GM11168 (cell line): ENCODE results near the gene CD34.

Experiments
- in situ Hi-C: fragments of 300-500 bp; cut with MboI; formaldehyde crosslinking; loops from one replicate; pipeline ENCODE4 v1.12.0; 2022; ENCODE audit warnings: low sequenced_read_pairs; ENCODE audit not compliant: unreplicated experiment

CD34 gene

DNA sequence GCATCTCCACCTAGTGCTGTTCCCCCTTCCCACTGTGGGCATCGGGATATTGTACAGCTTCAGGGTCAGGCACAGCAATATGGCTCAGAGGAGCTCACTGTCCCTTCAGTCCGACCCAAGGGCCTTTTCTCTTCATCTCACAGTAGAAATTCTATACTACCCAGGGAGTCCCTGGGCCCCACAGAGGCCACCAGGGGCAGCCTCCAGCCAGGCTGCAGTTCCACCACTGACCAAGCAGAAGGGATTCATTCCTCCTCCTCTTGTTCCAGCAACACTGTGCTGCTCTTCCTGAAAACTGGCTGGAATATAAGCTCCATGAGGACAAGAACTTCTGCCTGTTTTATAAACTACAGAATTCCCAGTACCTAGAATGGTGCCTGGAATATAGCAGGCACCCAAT, 70.5 kb downstream of the CD34 start:
- in situ Hi-C loops, result no loop called here

DNA sequence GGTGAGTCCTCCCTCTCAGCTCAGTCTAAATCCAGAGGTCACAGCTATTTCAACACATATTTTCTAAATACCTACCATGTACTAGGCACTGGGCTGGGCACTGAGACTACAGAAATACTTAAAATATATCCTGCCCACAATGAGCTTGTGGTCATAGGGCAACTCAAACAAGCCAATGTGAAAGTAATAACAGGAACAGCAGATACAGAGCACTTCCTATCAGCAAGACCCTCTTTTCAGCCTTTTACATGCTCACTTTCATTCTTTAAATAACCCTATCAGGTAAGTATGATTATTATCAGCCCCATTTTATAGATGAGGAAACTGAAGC, 71.9 kb downstream of the CD34 start:
- in situ Hi-C loops, result no loop called here

- in situ Hi-C loops, result no loop called here
Measured at GRCh38 chr1:207838156-207839082, 72.5 kb downstream of the CD34 start.

DNA sequence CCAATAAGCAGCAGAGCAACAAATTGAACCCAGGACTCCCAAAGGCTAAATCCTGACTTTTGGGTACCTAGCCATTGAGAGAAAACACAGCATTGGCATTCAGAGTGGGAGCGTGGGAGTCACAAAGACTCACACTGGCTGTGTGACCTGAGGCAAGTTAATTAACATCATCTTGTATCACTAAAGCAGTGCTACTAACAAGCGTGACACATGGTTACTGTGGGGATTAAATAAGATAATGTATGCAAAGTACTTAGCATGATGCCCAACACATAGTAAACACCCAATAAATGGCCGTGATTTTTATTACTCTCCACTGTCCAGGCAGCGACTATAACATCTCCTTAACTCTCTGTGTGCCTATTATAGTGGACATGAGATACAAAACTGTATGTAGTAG, 73.3 kb downstream of the CD34 start:
- in situ Hi-C loops, result no loop called here

- in situ Hi-C loops, result no loop called here
Measured at GRCh38 chr1:207836591-207837347, 74.2 kb downstream of the CD34 start.

DNA sequence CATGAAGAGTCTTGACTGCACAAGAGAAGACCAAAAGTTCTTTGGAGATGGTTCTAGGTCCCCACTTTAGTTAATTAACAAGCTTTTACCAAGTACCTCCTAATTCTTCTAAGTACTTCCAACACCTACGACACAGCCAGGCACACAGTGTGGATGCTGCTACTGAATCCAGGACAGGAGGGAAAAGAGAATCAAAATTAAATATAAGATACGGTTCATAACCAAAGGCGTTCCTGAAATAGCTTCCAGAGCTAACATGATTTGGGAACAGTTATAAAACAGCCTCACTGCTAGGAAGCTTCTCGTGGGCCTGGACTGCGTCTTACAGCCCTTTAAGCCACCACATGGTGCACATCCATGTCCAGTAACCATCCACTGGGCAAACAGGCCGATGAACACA, 75.0 kb downstream of the CD34 start:
- in situ Hi-C loops, result no loop called here

DNA sequence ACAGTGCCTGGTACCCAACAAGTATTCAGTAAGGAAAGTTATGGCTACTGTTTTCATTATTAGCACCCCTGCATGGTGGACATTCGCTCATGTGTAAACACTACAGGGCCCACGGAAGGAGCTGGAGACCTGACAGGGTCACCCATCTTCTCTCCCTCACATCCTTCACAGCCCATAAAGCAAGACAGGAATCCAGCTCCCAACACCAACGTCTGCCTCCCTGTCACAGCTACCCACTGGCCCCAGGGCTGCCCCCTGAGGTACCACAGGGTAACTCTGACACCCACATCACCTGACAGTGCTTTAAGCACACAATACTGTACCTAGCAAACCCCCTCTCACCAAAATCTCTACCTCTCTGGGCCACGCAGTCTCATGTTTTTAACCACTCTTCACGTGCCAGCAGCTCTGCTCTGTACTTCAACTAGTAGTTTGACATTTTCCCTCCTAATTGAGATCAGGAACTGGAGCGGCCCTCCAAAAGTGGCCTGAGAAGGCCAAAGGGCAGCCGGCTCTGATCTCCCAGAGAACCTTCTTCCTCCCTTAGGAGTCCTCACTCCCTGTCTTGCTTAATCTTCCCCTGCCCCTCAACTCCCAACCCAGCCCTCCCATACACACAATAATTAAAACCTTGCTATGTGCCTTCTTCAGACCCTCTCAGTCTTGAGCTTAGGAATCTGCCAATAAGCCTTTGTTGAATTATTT, 76.8 kb downstream of the CD34 start:
- in situ Hi-C loops, result no loop called here

DNA sequence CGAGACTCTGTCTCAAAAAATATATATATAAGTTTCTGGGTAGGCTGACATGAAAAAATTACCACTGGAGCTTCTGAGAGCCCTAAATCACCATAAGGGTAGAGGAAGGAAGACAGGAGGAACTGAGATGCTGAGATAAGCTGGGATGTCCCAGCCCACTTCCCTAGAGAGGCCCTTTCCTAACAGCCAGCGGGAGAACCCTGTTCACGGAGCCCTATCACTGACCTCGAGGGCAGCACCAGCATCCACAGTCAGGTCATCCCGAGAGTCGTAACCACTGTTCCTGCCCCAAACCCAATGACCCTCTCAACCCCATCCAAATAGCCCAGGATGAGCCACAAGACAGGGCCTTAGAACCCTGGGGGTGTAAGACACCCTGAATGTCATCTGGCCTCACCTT, 77.5 kb downstream of the CD34 start:
- in situ Hi-C loops, result no loop called here

DNA sequence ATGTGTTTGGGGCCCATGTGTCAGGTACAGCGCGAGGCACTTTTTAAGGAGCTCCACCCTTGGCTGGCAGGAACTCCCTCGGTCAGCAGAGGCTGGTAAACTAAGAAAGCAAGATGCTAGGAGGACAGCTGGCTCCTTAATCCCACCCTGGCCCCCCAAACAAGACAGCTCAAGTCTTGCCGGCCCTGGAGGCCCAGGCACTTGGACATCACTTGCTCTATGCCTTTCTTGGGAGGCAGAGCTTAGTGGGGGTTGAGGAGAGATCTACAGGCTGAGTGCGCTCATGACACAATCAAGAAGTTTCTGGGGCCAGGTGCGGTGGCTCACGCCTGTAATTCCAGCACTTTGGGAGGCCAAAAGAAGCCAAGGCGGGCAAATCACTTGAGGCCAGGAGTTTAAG, 78.1 kb downstream of the CD34 start:
- in situ Hi-C loops, result no loop called here

DNA sequence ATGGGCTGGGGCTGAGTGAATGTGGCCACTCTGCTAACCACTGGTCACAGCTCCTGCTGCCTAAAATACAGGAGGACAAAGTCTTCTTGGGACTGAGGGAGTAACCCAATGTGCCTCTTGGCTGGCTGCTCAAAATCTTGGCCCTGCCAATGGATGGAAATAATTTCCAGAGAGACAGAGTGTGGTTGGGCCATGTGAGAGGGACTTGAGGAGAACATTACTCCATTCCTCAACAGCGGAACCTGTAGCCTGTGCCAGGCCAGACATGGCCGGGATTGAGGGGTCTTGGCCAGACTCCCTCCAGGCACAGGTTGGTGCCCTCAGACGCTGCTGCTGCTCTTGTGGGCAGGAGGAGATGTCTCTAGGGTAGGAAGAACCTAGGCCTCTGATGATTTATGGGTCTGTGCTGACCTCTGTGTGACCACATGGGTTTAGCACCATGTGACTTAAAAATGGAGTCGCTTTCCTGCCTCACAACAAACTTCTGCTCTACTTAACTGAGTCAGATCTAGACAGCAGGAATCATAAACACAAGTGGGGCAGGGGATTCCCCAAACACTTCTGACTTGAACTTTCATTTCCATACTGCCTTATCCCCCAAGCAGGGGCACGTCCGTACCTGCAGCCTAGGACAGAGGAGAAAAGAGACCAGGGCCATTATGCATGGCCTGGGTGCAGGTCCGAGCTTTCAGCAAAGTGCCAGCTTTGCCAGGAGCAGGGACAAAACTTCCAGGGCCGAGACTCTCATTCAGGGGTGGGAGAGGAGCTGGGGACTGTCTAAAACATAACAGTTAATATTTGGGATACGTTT, 79.2 kb downstream of the CD34 start:
- in situ Hi-C loops, result no loop called here
